ENCODE results near the gene NSMCE1. TPM values are rescaled to one million over a fixed set of nuclear protein-coding genes. Genes with fewer than 3 reads are reported as not detected.

Gene NSMCE1
- total RNA-seq, 1 donor from 2014 or later, result 35.1 TPM

DNA sequence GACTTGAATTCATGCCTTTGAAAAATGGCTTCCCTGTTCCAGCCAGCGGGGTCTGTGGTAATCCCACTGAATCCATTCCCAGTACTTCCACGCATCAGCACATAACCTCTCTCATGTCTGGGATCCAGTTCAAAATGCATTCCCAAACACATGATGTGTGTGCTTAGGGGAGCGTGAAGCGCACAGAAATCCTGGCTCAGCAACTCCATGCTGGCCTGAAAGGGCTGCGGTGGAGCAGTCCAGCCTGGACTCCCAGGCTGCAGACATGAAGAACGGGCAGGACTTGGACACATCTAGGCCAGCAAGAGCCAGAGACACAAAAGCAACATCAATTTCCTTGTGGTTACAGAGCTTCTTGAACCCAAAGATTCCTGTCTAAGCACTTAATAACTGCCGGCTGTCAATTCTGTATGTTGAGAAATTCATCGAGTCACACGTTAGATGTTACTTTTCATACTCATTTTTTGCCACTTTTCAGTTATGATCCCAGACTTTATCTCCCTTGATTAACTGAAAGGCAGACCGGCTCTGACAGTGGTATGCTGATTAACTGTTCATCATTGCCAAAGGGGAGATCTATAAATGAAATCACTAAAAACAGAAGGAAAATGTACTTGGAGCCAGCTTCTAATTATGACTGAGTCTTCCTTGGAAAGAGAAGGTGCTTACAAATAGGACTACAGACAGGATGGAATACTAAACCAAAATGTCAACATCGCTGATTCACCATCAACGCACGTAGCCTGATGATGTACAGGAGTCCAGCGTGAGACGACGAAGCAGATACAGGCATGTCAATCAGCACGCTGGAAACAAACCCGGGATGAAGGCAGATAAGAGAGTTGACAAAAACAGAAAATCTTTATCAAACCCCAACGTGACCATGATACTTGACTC lies 23.0 kb downstream of the NSMCE1 start:
- FAIRE-seq (no peak), DNase-seq (ENCODE audit: low spot score in 2 of 2) (no peak)

DNA sequence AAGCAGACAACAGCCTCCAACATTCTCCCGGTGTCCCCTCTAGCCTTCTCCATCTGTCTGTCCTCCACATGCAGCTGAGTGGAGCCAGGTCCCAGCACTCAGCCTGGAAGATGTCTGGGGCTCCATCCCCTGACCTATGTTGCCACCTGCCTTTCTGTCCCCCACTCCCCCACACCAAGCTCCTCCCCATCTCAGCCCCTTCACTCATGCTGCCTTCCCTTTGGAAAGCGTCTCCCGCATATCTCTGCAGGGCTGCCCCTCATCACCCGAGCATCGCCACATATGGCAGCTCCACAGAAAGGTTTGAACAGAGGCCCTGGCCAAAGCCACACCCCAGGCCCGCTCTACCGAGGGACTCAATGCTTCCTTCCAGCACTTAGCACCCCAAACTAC lies 24.2 kb downstream of the NSMCE1 start:
- DNase-seq (ENCODE audit: low spot score in 2 of 2) (no peak), FAIRE-seq (no peak)

DNA sequence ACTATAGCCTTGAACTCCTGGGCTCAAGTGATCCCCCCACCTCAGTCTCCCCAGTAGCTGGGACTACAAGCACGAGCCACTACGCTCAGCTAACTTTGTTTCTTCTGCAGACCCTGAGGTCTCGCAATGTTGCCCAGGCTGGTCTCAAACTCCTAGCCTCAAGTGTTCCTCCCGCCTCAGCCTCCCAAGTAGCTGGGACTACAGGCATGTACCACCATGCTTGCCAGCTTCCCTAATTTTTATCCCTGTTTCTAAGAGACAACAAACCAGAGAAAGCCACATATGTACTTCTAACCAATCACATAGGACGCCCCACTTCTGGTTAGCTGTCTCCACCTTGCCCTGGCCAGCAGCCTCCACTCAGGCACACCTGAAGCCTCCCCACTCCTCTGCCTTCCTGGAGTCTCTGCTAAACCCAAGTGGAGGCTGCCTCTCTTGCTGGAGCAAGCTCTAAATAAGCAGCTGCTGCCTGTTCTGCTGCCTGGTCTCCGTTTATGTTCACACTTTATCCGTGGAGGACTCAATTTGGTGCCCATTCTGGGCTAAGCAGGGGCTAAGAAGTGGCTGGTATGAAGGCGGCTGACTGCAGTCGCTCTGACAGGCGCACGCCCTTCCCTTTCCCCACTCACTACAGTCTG lies 24.7 kb downstream of the NSMCE1 start:
- FAIRE-seq (no peak), DNase-seq (ENCODE audit: low spot score in 2 of 2) (no peak)

DNA sequence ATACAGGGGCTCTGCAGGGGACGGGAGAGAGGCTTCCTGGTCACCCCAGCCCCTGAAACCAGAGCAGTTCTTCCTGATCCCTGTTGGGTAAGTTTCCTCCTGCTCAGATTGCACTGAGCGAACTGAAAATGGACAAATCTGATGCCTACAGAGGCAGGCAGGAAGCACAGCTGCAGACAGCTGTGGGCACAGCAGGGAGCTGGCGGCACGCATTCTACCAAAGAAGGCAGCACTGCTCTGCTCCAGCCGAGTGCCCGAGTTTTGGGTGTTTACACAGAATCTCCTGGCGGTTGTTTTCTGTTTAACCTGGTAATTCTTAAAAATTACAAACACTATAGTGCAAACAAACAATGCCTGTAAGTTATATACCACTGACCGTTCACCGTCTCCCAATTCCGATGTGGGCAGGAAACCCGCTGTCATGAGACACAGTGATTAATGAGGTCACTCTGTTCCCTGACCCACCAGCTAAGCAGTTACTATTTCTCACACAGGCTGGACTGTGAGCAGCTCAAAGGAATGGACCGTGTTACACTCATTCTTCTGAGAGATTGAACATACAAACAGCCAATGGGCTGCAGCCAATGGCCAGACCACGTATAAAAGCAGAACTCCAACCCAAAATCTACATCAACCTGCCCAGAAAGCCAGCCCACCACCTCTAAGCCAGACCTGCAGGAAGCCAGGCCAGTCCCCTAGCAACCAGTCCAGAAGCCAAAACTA lies 25.5 kb downstream of the NSMCE1 start:
- DNase-seq (ENCODE audit: low spot score in 2 of 2), result peak in 1 of 2 donors; percentile 54
- FAIRE-seq, result no peak

DNA sequence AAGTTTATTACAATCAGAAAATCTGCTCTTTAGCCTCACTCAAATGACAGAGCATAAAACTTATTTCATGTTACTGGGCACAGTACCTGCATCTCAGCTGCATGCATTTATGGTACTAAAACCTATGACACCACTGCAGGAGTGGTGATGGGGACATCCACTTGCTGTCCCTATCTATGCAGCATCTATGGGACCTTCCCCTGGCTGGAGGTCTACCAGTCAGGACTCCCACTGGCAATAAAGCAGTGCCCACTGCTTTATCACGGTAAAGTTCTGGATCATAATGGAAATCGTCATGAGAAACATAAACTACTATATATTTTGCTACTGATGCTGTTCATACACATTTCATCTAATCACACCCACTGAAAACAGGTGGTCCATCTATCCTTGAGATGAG lies 26.2 kb downstream of the NSMCE1 start:
- FAIRE-seq, result no peak
- DNase-seq (ENCODE audit: low spot score in 2 of 2), result no peak

DNA sequence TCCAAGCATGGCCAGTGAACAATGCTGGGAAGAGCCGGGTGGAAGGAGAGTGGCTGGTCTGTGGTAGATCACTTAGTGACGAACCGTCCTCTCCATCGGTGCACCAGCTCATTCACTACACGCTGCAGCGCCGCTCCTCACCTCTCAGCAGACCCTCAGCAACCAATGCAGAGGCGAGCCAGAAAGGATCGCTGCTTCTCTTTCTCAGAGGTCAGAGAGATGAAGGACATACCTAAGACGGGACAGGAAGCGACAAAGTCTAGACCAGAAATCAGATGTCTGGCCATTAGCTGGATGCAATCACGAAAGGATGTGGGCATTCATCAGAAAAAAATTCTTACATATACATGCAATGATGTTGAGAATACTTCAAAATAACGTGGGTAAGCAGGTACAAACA lies 26.9 kb downstream of the NSMCE1 start:
- FAIRE-seq, result no peak
- DNase-seq (ENCODE audit: low spot score in 2 of 2), result no peak

DNA sequence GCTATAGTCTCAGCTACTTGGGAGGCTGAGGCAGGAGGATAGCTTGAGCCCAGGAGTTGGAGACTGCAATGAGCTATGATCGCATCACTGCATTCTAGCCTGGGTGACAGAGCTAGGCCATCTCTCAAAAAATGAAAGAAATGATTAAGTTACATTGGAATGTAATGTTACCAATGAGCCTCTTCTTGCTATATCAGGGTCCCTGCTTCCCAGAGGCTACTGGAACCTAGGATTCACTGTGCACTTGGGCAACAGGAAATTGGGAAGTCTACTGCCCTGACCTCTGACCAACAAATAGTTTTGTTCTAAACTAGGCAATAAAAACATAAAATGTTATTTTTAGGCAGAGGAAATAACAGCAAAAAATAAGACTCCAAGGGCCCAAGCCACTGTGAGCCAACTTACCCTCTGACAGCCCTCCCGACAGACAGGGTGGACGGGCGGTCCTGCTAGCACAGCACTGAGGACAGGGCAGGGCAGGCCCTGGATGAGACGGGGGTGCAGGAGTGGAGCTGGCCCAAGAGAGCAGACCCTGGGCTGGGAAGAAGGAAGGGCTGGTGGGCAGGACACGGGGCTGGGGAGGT lies 27.5 kb downstream of the NSMCE1 start:
- no peak for FAIRE-seq

DNA sequence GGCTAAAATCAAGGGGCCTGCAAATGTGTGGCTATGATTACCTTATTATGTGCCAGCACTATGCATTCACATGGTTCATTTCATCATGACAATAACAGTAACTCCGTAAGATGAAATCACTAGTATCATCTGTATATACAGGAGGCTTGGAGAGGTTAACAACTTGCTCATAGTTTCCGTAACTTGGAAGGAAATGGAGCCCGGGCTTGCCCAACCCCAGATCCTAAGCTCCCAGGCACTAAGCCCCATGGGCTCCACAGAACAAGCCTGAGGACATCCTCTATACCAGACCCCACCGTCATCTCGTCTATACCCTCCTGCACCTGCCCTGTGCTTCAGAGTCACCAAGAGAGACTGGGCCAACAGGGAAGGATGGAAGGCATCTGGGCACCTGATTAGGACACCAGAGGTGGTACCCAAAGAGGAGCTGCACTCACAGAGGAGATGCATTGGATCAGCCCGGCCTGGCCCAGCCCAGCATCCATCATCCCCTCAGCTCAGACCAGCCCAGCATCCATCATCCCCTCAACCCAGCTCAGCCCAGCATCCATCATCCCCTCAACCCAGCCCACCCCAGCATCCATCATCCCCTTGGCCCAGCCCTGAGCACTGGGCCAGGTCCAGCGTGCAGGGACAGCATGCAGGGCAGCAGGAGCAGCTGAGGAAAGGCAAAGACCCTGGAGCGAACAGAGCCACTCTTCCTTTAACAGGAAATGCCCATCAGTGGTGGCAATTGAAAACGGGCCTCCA lies 28.5 kb downstream of the NSMCE1 start:
- no peak for DNase-seq (ENCODE audit: low spot score in 2 of 2)
- no peak for FAIRE-seq

More for the DNA sequence above, 27.5 kb downstream of the NSMCE1 start:
- no peak for DNase-seq (ENCODE audit: low spot score in 2 of 2)

DNA sequence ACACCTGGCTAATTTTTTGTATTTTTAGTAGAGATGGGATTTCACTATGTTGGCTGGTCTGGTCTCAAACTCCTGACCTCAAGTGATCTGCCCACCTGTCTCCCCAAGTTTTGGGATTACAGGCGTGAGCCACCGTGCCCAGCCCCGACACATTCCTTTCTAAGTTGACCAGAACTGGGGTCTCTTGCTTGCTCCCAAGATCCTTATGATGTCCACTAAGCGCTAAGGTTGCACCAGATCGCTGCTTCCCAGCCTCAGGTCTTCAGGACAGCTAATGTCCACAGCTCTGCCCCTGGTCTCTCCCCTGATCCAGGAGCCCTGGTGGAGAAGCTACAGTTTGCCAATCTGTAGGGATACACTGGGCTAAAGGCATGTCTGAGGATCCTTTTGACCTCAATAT lies 29.5 kb downstream of the NSMCE1 start:
- FAIRE-seq (no peak), DNase-seq (ENCODE audit: low spot score in 2 of 2) (no peak)

DNA sequence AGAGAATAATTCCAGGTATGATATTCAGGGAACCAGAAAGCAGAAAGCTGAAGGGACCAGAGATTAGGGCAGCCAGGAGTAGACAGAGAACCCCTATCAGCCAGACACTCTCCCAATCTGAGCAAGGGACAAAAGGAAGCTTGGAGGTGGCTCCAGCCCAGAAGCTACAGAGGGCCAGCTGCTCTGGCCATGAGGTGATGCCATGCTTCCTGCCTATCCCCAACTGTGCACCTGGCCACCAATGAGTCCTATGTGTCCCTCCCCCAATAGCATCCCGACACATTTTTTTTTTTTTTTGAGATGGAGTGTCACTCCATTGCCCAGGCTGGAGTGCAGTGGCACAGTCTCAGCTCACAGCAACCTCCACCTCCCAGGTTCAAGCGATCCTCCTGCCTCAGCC lies 30.0 kb downstream of the NSMCE1 start:
- no peak for DNase-seq (ENCODE audit: low spot score in 2 of 2)
- no peak for FAIRE-seq

DNA sequence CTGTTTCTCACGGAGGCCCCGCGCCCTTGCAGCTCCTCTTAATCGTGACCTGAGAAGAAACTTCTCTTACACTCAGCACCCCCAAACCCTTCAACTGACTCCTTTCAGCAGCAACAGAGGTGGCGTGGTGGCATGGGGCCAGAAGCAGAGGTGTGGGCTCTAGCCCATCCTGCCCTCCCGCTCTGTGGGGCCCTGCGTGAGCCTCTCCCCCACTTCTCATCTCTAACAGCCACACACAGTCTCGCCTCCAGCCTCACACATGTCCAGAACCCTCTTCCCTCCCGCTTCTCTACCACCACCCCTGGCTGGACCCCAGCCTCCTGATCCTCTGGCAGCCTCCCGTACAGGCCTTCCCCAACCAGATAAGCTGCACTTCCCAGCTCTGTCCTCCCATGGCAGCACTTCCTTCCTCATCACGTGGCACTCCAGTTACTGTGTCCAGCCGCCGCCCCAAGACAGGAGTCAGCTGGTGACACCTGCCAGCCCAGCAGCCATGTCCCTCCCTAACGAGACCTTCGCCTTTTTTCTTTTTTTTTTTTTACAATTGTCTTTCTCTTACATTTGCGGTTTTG lies 30.5 kb downstream of the NSMCE1 start:
- FAIRE-seq (no peak), DNase-seq (ENCODE audit: low spot score in 2 of 2) (no peak)

DNA sequence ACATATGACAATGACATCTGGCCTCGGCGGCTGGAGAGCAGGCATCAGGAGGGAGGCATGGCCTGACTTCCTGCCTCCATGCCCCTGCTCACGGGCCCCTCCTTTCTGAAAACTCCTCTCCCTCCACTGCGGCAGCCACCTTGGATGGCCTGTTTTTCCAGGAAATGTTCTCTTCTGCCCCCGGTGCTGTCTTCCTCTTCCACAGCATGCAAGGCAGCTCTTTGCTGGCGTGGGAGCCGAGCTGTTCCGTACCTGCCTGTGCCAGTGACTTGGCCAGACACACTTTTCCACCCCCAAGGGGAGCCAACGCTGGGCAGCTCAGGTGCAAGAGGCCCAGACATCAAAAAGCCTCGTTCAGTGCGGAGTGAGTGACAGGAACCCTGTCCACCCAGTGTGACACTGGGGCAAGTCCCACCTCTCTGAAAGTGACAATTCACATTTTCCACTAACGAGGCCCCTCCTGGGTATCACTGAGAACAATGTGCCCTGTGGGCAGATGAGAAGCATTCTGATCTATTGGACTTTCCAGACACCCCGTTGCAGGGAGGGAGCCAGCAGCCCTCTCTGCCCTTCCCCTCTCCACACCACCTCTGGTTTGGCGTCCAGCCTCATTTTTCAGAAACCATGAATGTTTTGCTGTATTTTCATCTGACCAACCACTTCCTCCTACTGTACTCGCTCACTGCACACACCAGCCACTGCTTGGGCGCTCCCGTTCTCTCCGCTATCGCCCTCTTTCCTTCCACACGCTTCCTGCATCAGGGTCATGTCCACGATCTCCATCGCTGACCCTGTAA lies 31.2 kb downstream of the NSMCE1 start:
- FAIRE-seq (no peak), DNase-seq (ENCODE audit: low spot score in 2 of 2) (no peak)

DNA sequence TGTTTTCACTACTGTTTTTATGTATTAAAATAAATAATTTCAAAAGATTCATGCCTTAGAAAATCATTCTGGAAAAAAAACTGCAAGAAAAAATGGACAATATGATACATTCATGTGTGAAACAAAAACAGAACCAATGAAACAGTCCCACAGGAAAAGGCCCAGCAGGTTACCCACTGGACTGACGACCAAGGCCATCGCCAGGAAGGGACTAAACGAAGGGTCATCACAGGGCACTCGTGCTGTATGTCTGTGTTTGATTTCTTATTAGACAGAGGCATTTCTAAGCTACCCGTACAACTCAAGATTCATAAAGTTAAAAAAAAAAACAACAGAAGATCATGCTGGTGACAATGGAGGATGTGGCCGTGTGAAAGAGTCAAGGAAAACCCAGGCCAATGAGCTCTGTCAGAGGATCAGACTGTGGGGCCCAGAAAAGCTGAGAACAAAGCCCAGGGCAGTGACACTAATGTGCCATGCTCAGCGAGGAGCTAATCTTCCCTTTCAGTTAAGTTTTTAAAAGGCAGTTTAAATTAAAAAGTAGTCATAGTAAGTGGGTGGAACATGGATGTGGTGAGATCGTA lies 31.8 kb downstream of the NSMCE1 start:
- no peak for DNase-seq (ENCODE audit: low spot score in 2 of 2)
- FAIRE-seq, result no peak

DNA sequence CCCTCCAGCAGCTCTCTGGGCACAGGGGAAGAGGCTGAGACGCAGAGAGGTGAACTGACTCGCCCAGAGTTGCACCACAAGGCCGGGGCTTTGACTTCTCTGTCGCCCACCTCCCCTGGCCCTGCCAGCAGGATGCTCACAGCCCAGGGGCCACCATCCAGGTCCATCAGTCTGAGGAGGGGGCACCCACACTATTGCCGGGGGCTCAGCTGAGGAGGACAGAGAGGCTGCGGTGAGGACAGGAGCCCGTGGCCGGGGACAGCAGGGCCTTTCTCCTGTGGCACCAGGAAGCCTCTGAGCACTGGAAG lies 32.7 kb downstream of the NSMCE1 start:
- no peak for FAIRE-seq
- no peak for DNase-seq (ENCODE audit: low spot score in 2 of 2)

DNA sequence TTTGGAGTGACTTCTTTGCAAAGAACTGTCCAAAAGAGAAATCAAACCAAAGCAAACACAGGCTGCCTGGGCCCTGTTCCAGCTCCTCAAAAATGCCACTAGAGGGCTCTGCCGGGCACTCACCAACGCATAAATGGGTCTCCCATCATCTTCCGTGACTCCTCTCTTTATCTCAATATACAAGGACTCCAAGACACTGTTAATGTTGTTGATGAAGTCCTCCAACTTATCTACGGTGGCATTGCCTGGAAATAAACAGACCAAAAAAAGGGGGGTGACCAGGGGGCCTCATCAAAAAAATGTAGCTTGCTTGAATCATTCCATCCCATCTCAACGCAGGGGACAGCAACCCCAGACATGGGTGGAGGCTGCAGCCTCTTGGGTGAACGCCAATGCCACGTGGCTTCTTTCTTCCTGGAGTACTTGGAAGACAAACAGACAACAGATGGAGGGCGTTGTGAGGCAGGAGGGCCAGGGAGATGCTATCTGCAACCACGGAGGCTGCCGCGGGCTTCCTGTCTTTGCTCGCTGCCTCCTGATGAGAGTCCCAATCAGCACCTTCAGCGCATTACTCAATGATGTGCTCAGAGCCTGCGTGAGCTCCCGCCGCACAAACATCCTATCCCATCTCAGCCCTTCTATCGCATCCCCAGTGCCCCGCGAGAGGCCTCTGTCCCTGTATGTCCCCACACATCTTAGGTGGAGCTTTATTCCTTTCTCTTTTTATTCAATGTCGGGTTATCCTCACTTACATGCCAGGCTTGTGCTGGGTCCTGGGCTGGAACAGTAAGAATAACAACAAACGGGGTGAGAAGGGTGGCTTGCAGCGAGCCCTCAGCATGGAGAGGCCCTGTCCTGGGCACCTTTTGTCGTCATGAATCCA lies 33.3 kb downstream of the NSMCE1 start:
- FAIRE-seq, result no peak
- peak; percentile 35 to 69 for DNase-seq (ENCODE audit: low spot score in 2 of 2)

DNA sequence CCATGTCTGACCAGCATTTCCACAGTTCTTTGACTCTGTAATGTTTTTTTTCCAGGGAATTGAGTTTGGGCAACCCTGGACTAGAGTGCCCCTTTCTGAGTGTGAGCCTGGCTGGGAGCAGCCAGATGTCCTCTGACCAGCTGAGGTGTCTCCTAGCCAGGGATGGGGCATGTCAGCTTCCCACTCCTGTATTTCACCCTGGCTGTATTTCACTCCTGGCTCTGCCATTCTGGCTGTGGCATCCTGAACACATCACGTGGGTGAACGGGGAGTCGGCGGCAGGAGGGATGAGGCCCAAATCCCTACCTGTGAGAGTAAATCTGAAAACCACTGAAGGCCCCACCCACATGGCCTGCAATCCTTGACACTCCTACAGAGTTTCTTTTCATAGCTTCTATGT lies 34.0 kb downstream of the NSMCE1 start:
- DNase-seq (ENCODE audit: low spot score in 2 of 2) (no peak), FAIRE-seq (no peak)

DNA sequence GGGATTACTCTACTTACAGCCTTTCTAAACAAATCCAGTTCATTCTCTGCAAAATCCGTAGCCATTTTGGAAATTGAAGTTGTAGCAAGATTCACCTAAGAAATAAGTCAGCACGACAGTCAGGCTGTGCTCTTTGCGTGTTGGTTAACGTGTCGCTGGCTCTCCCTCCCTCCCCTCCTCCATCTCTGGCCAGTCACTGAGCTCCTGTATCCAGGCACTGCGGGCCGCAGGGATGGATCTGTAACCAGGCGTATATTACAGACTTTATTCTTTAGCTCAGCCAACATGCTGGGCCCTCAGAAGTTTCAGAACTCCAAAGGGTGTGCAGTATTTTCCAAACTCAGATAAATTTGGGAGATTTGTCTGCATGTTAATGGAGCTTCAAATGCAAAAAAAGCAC lies 34.4 kb downstream of the NSMCE1 start:
- FAIRE-seq (no peak), DNase-seq (ENCODE audit: low spot score in 2 of 2) (no peak)

DNA sequence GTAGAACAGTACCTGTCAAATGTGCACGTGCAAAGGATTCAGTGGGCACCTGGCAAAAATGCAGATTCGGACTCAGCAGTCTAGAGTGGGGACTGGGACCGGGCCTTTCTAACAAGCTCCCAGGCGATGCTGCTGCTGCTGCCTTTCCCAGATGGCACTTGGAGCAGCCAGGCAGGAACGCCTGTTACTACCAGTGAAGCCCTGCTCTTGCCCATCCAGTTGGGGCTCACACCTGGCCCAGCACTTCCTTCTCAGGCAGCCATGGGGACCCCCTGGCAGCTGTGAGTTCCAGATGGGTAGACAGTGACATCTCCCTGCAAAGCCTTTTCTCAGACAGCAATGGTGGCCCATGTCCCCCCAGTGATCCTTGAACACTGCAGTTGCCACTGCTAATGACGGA lies 34.8 kb downstream of the NSMCE1 start:
- DNase-seq (ENCODE audit: low spot score in 2 of 2) (no peak), FAIRE-seq (no peak)
